Measurements from ENCODE around the gene LRMDA. TPM values are rescaled to one million over a fixed set of nuclear protein-coding genes. Genes with fewer than 3 reads are reported as not detected.

LRMDA gene
- polyA plus RNA-seq, 3 donors: 39.8 to 59.6 (median 56.4) TPM

GRCh38 chr10:75776738-75777504 is 345.5 kb downstream of the LRMDA start:
- Mint-ChIP-seq H3K27ac (peak overlapping the region in 1 of 7 donors; percentile 14), H3K36me3 (no peaks in the 10 kb centered on the region), H3K4me1 (peaks cover 14% of the 10 kb centered on the region), H3K27me3 (ENCODE audit: low read depth in 3 of 3) (peaks cover 0 to 1% (median 0%) of the 10 kb centered on the region in 3 donors), H3K4me3 (no peak overlapping the region), H3K9me3 (no peaks in the 10 kb centered on the region)
- TF ChIP-seq, protein P1, sequence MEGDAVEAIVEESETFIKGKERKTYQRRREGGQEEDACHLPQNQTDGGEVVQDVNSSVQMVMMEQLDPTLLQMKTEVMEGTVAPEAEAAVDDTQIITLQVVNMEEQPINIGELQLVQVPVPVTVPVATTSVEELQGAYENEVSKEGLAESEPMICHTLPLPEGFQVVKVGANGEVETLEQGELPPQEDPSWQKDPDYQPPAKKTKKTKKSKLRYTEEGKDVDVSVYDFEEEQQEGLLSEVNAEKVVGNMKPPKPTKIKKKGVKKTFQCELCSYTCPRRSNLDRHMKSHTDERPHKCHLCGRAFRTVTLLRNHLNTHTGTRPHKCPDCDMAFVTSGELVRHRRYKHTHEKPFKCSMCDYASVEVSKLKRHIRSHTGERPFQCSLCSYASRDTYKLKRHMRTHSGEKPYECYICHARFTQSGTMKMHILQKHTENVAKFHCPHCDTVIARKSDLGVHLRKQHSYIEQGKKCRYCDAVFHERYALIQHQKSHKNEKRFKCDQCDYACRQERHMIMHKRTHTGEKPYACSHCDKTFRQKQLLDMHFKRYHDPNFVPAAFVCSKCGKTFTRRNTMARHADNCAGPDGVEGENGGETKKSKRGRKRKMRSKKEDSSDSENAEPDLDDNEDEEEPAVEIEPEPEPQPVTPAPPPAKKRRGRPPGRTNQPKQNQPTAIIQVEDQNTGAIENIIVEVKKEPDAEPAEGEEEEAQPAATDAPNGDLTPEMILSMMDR (IDR thresholded peaks at IDR 0.05): no peak
- Histone ChIP-seq H3K9me3 (replicated peaks in 1 of 2; ENCODE audit: control insufficient read depth in 1 of 2, insufficient read depth in 1 of 2, low read length in 2 of 2) (no peaks in the 10 kb centered on the region), H3K4me3 (replicated peaks in 1 of 3; ENCODE audit: low read depth in 2 of 3, low read length in 3 of 3) (no peak overlapping the region), H3K27ac (ENCODE audit: low read depth in 1 of 2, low read length in 2 of 2) (no peak overlapping the region), H3K4me2 (replicated peaks; ENCODE audit: extremely low read depth, low read length, poor library complexity, severe bottlenecking) (no peak overlapping the region), H3K9ac (ENCODE audit: insufficient read depth, low read length, poor library complexity, severe bottlenecking) (no peak overlapping the region), H2AFZ (ENCODE audit: insufficient read depth, low read depth, low read length, poor library complexity, severe bottlenecking) (no peak overlapping the region), H4K20me1 (ENCODE audit: insufficient read depth, low read length) (peaks cover 16% of the 10 kb centered on the region), H3K36me3 (replicated peaks in 1 of 2; ENCODE audit: control insufficient read depth in 1 of 2, insufficient read depth in 2 of 2, low read length in 2 of 2) (no peaks in the 10 kb centered on the region), H3K27me3 (ENCODE audit: control insufficient read depth in 2 of 2, insufficient read depth in 2 of 2, low read length in 2 of 2) (no peaks in the 10 kb centered on the region), H3K79me2 (ENCODE audit: insufficient read depth, low read length) (peaks cover 3% of the 10 kb centered on the region), H3K4me1 (ENCODE audit: control insufficient read depth in 1 of 2, insufficient read depth in 2 of 2, low read length in 2 of 2) (peaks cover 6 to 7% of the 10 kb centered on the region in 2 donors)
- DNase-seq: no peak
- intact Hi-C loops (cut with micrococcal nuclease): no loop called here
- WGBS (ENCODE audit: insufficient coverage): 99% methylated on average over 9 of the region's 9 CpGs

GRCh38 chr10:75778665-75779064 is 347.2 kb downstream of the LRMDA start:
- TF ChIP-seq, protein P1 (IDR thresholded peaks at IDR 0.05): no peak

More at GRCh38 chr10:75778665-75779064, 347.2 kb downstream of the LRMDA start:
- Histone ChIP-seq H3K36me3 (replicated peaks in 1 of 2; ENCODE audit: control insufficient read depth in 1 of 2, insufficient read depth in 2 of 2, low read length in 2 of 2) (no peaks in the 10 kb centered on the region), H3K79me2 (ENCODE audit: insufficient read depth, low read length) (no peaks in the 10 kb centered on the region), H3K9me3 (replicated peaks in 1 of 2; ENCODE audit: control insufficient read depth in 1 of 2, insufficient read depth in 1 of 2, low read length in 2 of 2) (no peaks in the 10 kb centered on the region), H2AFZ (ENCODE audit: insufficient read depth, low read depth, low read length, poor library complexity, severe bottlenecking) (no peak overlapping the region), H3K4me1 (ENCODE audit: control insufficient read depth in 1 of 2, insufficient read depth in 2 of 2, low read length in 2 of 2) (no peaks in the 10 kb centered on the region), H4K20me1 (ENCODE audit: insufficient read depth, low read length) (peaks cover 16% of the 10 kb centered on the region), H3K27ac (ENCODE audit: low read depth in 1 of 2, low read length in 2 of 2) (no peak overlapping the region), H3K4me3 (replicated peaks in 1 of 3; ENCODE audit: low read depth in 2 of 3, low read length in 3 of 3) (no peak overlapping the region), H3K4me2 (replicated peaks; ENCODE audit: extremely low read depth, low read length, poor library complexity, severe bottlenecking) (no peak overlapping the region), H3K27me3 (ENCODE audit: control insufficient read depth in 2 of 2, insufficient read depth in 2 of 2, low read length in 2 of 2) (no peaks in the 10 kb centered on the region), H3K9ac (ENCODE audit: insufficient read depth, low read length, poor library complexity, severe bottlenecking) (no peak overlapping the region)
- Mint-ChIP-seq H3K27me3 (ENCODE audit: low read depth in 3 of 3) (peaks cover 0 to 1% (median 0%) of the 10 kb centered on the region in 3 donors), H3K4me3 (no peak overlapping the region), H3K9me3 (no peaks in the 10 kb centered on the region), H3K36me3 (peaks cover 0 to 10% of the 10 kb centered on the region in 2 donors), H3K27ac (no peak overlapping the region), H3K4me1 (peaks cover 11% of the 10 kb centered on the region)
- intact Hi-C loops (cut with micrococcal nuclease): no loop called here
- no peak for DNase-seq

Measured in CD14-positive monocyte (primary cell).